Stimulated activated CD4-positive, alpha-beta T cell treated with anti-CD3 and anti-CD28 coated beads, Interleukin-4, amount 100 ng/mL, for 4 hours (primary cell): Measurements from ENCODE around the gene MOV10.
"Not testable (repeated sequence)": the region's sequence is repeated elsewhere in the genome, so short reads cannot be mapped to it uniquely, and the experiment has no call there.

Experiments used
- DNase-seq, 2 experiments: peaks; one replicate each; pipeline ENCODE4 v3.0.0-alpha.2; 2020

Gene MOV10

GRCh38 chr1:112674440-112674985, at the start of gene MOV10:
Gene MOV10 (plus strand): TSS chr1:112674659. CDS start chr1:112674913, 254 bp downstream.
- peak; percentile 33 to 50 for DNase-seq

GRCh38 chr1:112625696-112626095, 48.8 kb upstream of the MOV10 start:
- DNase-seq: no peak

GRCh38 chr1:112626193-112626592, 48.3 kb upstream of the MOV10 start:
- DNase-seq: no peak

- no peak for DNase-seq
Measured at GRCh38 chr1:112626887-112627286, 47.6 kb upstream of the MOV10 start.

GRCh38 chr1:112628516-112628915, 45.9 kb upstream of the MOV10 start:
- DNase-seq: no peak

GRCh38 chr1:112629256-112629655, 45.2 kb upstream of the MOV10 start:
- DNase-seq: no peak

GRCh38 chr1:112633628-112634027, 40.8 kb upstream of the MOV10 start:
- DNase-seq: no peak

GRCh38 chr1:112634367-112634766, 40.1 kb upstream of the MOV10 start:
- DNase-seq: no peak

- DNase-seq: no peak
Measured at GRCh38 chr1:112636056-112636455, 38.4 kb upstream of the MOV10 start.

- no peak for DNase-seq
Measured at GRCh38 chr1:112636597-112637253, 37.7 kb upstream of the MOV10 start.

GRCh38 chr1:112637254-112638109, 37.0 kb upstream of the MOV10 start:
- DNase-seq: no peak

- no peak for DNase-seq
Measured at GRCh38 chr1:112638110-112638428, 36.4 kb upstream of the MOV10 start.

GRCh38 chr1:112640437-112640836, 34.0 kb upstream of the MOV10 start:
- not testable (repeated sequence) for DNase-seq

GRCh38 chr1:112643080-112643479, 31.4 kb upstream of the MOV10 start:
- no peak for DNase-seq

- no peak for DNase-seq
Measured at GRCh38 chr1:112646225-112646624, 28.2 kb upstream of the MOV10 start.

GRCh38 chr1:112651205-112651604, 23.3 kb upstream of the MOV10 start:
- no peak for DNase-seq

- no peak for DNase-seq
Measured at GRCh38 chr1:112665857-112666256, 8.6 kb upstream of the MOV10 start.

GRCh38 chr1:112666946-112667345, 7.5 kb upstream of the MOV10 start:
- DNase-seq: no peak

- no peak for DNase-seq
Measured at GRCh38 chr1:112672009-112672408, 2.5 kb upstream of the MOV10 start.

- DNase-seq: no peak
Measured at GRCh38 chr1:112672842-112673241, 1.6 kb upstream of the MOV10 start.

- no peak for DNase-seq
Measured at GRCh38 chr1:112673592-112674439, 643 bp upstream of the MOV10 start.

GRCh38 chr1:112674986-112675727, 698 bp downstream of the MOV10 start:
- DNase-seq: peak; percentile 32 to 41
